ENCODE data around the gene MYG1.
"Not testable (repeated sequence)": the region's sequence is repeated elsewhere in the genome, so short reads cannot be mapped to it uniquely, and the experiment has no call there.

Gene MYG1

DNA sequence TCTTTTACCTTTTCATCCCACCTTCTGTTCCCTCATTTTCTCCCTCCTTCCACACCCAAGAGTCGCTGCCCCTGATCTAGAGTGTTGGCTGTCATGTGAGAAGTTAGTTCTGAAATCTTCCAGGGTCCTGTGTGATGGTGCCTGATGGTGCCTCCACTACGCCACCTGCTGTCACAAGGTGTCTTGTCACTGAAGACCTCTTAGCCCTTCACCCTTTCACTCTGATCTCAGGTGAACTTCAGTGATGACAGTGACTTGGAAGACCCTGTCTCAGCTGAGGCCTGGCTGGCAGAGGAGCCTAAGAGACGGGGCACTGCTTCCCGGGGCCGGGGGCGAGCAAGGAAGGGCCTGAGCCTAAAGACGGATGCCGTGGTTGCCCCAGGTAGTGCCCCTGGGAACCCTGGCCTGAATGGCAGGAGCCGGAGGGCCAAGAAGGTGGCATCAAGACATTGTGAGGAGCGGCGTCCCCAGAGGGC is 11.7 kb upstream of the MYG1 start:
- DNase-seq: peak; percentile 74

DNA sequence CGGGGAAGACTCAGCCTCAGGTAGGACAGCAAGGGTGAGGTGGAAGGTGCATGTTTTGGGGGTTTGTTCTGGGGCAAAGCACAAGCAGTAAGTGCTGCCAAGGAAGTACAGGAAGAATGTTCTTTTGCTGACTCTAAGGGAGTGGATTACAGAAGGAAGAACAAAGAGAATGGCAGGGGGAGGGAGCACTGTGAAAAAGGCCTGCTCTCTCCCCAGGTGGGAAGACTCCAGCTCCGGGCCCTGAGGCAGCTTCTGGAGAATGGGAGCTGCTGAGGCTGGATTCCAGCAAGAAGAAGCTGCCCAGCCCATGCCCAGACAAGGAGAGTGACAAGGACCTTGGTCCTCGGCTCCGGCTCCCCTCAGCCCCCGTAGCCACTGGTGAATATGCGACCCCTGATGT is 11.2 kb upstream of the MYG1 start:
- DNase-seq: no peak

DNA sequence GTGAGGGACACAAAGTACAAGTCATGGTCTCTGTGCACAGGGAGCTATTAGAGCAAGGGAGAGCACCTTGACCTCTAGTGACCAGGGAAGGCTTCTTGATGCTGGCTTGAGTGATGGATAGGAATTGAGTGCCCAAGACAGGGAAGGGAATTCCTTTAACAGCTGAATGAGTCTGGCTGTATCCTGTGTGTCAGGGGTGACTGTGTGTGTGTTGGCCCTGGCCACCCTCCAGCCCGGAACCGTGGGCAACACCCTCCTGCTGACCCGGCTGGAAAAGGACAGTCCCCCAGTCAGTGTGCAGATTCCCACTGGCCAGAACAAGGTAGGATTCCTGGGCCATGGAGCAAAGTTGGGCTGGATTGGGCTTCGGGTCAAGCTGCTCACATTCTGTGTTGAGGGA is 9.6 kb upstream of the MYG1 start:
- DNase-seq: no peak

DNA sequence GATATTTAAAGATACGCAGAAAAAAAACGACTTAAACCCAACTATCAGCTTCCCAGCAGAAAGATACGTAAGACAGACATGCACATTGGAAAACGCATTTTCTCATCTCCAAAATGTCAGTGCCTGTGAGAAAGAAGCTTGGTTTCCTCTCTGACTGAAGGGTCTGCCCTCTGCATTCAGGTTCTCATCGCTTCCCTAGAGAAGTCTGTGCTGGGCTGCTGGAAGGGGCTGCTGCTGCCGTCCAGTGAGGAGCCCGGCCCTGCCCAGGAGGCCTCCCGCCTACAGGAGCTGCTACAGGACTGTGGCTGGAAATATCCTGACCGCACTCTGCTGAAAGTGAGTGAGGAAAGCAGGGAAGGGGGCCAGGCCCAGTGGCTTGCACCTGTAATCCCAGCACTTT is 8.8 kb upstream of the MYG1 start:
- DNase-seq: no peak

DNA sequence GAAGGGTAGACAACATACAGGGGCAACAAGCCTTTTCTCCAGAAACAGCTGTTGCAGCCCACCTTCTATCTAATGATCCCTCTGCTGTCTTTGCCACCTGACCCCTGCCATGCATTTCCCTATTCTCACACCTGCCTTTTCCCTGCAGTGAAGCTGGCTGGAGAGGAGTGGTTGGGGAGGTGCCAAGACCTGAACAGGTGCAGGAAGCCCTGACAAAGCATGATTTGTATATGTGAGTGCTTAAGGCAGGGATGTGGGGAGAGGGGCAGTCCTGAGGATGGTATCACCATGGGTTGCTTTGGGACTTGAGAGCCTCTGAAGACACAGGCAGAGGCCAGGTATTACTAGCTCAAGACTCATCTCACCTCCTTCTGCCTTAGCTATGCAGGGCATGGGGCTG is 7.1 kb upstream of the MYG1 start:
- DNase-seq: no peak

DNA sequence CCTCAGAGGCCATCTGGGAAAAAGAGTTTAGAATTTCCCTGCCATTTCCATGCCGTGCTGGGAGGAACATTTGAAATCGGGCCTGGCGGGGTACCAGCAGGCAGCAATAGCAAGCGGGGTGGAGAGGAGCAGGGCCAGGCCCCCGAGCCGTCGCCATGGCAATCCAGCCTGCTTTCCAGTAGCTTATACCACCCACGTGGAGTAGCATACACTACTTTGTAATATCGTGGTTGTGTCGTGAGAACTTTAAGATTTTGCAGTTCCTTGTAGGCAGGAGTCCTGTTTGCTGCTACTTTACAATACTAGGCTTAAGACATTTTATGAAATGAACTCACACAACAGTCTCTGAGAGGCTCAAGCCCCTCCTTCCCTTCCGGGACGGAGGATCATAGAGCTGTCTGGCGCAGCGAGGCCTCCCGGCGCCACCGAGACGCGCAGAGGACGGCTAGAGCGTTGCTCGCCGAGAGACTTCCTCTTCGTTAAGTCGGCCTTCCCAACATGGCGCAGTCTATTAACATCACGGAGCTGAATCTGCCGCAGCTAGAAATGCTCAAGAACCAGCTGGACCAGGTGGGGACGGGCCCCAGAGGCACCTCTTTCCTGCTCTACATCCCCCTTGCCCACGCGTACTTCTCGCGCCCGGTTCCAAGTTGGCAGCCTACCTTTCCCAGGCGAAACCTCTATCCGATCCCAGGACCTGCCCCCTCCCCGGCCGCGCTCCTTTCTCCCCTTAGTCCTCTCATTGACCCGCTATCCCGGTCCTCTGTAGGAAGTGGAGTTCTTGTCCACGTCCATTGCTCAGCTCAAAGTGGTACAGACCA is 4.2 kb upstream of the MYG1 start, which contains the start of gene PFDN5:
Gene PFDN5 (plus strand): TSS at position 473 of the 821 bp plus-strand sequence. CDS start 26 bp downstream, at position 499.
- peak; percentile 82 for DNase-seq

DNA sequence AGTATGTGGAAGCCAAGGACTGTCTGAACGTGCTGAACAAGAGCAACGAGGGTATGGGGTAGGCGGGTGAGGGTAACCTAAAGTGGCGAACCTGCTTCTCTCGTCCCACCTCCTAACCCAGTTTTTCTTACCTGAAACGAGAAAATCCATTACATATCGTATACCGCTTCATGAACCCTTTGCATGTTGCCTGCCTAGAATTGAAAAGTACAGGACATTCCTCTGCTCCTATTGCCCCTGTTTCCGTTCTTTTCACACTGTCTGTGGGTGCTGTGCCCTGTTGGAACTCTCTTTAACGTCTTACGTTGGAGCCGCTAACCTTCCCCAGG is 3.6 kb upstream of the MYG1 start:
- no peak for DNase-seq

DNA sequence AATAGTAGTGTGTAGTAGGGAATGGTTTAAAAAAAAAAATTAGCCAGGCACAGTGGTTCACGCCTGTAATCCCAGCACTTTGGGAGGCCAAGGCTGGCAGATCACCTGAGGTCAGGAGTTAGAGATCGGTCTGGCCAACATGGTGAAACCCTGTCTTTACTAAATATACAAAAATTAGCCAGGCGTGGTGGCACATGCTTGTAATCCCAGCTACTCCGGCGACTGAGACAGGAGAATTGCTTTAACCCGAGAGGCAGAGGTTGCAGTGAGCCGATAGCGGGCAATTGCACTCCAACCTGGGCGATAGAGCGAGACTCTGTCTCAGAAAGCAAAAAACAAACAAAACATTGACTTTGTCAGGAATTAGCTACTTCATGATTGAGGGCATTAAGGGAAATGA is 2.4 kb upstream of the MYG1 start:
- DNase-seq: not testable (repeated sequence)

DNA sequence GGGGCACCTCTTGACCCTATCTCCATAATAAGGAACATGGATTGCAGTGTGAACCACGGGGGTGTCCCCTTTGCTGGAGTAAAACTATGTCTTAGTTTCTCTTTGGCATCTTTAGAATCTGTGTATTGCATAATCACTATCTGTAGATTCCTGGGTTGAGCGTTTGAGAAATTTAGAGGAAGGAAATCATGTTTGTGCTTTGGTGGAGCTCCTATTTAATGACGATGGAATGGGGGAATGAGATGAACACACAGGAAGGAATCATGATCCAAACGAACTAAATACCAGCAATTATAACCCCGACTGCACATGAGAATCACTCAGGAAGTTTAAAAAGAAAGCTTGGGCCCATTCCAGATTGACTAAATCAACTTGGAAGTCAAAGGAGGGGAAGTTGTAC is 1.3 kb upstream of the MYG1 start:
- DNase-seq: no peak

DNA sequence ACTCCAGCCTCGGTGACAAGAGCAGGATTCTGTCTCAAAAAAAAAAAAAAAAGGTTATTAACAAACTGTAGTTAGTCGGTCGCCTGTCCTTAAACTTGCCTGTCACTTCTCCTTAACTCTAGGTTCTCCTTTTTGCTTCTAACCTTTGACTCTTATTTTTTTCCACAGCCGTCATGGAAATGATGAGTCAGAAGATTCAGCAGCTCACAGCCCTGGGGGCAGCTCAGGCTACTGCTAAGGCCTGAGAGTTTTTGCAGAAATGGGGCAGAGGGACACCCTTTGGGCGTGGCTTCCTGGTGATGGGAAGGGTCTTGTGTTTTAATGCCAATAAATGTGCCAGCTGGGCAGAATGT is 418 bp upstream of the MYG1 start:
- no peak for DNase-seq

DNA sequence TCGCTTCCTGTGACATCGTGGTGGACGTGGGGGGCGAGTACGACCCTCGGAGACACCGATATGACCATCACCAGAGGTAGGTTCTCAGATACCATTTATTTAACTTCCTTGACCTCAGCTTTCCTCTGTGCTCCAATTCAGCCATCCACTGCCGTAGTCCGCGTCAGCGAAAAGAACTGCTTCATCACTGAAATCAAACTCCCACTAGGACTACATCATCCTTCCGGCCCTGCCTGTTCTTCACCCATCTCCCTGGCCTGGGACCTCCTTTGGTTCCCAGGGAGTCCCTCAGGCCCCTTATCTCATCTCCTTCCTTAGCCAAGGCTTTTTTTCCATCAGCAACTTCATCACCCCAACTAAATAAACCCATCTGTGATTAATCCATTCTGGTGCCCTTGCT is 692 bp downstream of the MYG1 start:
- no peak for DNase-seq

DNA sequence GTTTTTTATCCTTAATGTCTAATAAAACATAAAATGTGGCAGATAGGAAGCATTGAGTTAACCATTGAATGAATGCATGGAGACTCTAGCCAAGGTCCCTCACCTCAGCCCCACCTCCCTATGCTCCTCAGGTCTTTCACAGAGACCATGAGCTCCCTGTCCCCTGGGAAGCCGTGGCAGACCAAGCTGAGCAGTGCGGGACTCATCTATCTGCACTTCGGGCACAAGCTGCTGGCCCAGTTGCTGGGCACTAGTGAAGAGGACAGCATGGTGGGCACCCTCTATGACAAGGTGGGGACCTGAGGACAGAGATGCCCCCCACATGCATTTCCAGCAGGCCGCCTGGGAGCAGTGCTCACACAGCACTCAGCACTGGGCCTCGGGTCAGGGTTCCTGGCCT is 3.4 kb downstream of the MYG1 start:
- no peak for DNase-seq

DNA sequence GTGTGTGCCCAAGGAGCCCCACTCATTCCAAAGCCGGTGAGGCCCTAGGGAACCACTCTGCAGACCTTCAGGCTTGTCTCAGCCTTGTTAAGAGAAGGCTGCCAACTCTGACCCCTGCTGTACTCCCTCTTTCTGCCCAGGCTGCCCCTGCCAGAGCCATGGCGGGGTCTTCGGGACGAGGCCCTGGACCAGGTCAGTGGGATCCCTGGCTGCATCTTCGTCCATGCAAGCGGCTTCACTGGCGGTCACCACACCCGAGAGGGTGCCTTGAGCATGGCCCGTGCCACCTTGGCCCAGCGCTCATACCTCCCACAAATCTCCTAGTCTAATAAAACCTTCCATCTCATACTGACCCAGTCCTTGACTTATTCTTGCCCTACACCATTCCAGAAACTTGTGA is 7.3 kb downstream of the MYG1 start:
- no peak for DNase-seq

DNA sequence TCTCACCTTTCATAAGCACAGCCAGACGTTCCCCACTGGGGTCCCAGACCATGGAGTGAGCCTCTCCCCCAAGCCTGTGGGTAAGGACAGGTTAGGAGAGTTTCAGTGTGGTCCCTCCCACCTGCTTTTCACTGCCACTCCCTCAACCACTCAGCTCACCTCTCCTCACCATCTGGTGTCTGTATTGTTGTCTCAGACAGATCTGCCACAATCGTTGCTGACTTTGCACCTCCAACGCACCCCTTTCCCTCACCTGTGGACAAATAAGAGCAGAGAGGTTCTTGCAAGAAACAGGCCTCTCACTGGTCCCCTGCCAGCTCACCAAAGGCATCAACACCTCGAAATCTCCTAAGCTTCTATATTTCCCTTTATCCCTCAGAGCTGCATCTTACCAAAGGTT is 8.8 kb downstream of the MYG1 start:
- DNase-seq: no peak

DNA sequence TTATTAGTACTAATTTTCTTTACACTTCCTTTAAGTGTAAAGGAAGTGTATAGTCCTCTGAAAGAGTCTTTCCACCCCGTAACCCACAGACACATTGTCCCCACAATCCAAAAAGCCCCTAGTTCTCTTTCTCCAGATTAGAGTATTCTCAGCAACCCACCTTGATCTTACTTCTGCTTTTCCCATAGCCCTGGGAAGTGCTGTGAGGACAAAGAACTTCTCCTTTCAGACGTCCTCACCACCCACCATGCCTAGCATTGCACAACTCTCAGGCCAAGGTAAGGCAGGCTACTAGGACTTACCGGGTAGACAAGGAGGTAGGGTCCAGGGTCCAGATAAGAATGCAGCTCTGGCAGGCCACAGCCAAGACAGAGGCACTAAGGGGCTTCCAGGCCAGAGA is 14.5 kb downstream of the MYG1 start:
- no peak for DNase-seq

DNA sequence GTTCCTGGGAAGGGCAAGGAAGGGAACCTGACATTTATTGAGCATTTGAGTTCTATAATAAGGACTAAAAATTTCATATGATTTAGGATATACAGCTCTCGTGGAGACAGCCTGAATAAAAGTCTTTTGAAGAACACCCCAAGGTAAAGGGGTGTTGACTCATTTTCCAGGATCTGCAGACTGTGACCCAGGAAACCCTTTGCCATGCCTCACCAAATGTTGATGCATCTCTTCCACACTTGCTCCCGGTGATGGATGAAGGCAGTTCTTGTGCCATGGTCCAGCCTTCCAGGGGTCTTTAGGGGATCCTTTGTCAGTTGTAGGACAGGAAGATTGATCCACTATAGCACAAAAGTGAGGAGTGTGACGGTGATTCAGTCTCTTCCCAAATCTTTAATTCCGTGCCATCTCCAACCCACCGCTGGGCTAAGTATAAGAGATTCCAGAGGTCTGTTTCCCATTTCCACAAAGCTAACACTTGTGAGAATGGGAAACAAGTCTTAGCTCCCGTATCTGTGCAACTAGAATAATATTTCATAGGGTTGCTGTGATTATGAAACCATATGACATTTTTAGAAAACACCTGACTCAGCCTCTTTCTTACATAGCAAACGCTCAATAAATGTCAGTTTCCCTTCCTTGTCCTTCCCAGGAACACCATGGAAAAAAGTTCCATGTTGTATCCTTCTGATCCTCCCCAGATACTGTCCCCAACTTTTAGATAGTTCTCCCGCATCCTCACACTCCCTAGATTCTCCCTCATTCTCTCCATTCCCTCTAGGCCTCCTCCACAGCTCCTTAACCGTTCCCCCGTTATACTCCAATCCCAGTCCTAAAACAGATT is 21.1 kb downstream of the MYG1 start:
- DNase-seq: no peak

DNA sequence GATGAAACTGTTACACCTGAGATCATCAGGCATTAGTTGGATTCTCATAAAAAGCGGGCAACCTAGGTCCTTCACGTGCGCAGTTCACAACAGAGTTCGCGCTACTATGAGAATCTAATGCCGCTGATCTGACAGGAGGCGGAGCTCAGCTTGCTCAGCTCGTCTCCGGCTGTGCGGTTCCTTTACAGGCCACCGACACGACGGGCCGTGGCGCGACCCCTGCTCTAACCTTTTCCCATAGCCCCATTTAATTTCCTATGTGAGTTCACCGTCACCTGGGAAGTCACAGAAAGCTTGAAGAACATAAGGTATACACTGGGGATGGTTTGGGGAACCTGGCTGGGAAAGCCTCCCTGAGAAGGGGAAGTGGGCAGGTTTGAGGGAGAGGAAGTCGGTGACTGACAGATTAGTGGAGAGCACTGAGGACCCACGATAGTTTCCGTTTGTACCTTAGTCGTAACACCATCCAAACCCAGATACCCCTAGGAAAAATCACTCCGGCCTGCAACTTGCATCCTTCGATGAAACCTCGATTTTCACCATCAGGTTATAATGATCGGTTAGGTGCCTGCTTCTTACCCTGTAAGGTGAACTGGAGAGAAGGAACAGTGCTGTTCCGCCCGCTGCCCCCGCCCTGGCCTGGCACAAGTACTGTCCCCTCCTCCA is 24.8 kb downstream of the MYG1 start:
- DNase-seq: peak; percentile 64

DNA sequence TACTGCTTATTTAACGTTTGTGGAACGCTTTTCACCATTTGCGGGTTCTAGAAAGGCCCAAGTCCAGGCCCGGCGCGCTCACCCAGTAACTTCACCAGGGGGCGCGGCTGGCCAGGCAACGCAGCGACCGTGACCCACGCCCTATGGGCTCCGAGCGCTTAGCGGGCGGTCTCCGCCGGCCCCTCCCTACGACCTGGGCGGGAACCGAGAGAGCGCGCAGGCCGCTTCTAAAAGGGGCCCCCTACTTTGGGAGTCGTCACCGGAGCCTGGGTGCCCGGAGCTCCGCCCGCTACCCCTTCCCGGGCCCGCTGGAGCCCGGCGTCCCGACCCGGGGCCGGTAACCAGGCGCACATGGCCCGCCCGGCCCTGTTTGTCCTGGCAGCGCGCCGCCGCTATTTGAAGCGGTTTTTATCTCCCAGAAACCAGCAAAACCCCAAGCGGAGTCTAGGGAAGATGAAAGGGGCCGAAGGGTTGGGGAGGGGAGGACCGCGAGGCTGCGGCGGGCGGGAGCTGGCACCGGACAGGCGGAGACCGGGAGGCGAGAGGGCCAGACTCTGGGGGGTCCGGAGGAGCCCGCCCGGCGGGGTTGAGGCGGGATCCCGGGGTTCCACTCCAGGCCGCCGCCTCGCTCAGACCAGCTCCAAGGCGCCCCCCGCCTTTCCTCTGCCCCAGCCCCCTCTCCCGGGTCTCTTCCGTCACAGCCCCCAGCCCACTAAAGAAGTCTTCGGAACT is 25.4 kb downstream of the MYG1 start:
- DNase-seq: peak; percentile 84

DNA sequence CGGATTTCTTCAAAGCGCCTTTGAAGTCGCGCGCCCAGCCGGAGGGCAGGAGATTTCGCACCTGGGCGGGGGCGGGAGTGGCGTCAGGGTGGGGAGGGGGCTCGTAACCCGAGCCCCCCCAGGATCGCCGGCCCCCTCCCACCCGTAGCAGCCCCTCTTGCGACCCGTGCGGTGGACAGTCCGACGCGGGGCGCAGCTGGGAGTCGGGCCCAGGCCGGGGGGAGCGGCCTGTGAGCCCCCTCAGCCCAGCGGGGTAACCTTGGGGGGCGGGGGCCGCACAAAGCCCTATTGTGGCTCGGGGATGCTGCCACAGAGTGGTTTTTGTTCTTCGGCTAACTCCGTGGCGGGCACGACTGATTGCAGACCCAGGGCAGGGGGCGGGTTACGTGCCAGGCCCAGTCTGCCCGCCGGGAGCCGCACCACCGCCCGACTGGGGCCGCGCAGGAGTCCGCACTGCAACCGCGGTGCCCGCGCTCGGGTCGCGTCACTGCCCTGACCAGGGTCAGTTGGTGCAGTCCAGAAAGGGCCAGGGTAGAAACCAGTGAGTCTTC is 26.1 kb downstream of the MYG1 start:
- peak; percentile 35 for DNase-seq

DNA sequence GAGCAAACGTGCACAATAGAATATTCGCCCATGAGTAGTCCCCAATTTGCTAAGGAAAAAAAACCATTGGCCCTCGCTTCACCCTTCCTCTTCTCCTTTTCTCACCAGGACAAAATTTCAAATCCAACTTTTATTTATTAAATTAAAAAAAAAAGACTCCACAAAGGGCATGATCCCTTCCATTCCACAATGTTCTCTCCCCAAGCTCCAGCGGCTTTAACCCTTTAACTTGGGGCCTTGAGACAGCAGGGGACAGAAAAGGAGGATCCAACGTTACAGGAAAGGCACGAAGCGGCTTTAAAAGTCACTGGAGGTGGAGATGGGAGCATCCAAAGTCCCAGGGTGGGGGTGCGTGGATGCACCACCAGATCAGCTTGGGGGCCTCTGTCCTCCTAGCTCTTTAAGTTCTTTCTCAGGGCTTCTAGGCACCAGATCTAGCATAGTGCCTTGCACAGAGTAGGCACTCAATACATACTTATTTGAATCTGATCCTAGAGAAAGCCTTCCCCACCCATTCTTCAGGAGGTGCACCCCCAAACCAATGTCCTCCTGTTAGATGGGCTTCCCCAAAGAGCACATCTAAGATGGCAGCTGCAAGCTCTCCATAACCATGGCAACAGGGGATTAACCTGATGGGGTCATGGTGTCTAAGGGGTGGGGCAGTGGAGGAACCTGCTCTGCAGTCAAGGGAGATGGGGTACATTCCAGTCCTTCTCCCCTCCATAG is 27.1 kb downstream of the MYG1 start:
- no peak for DNase-seq

DNA sequence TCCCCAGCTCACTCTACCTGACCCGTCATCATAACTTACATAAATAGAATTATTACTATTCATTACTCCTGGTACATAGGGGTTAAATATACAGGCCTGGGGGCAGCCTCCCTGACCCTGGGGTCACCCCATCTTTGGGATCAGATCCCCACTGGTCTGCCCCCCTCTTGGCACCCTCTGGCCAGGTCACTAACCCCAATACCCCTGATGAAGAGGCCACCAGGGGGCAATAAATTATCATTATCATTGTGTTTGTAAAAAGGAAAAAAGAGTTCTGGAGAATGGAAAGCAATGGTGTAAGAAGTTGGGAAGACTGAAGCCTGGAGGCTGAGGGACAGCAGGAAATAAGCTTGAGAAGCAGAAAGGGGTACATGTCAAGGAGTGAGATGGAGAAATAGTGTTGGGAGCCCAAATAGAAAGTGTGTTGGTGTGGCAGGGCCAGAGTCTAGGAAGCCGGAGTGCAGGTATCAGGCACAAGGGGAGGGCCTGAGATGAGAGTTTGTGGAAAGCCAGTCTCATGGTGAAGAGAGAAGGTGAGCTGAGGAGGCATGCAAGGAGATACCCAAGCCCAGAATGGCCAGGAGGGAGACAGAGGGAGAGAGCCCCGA is 28.0 kb downstream of the MYG1 start:
- no peak for DNase-seq

DNA sequence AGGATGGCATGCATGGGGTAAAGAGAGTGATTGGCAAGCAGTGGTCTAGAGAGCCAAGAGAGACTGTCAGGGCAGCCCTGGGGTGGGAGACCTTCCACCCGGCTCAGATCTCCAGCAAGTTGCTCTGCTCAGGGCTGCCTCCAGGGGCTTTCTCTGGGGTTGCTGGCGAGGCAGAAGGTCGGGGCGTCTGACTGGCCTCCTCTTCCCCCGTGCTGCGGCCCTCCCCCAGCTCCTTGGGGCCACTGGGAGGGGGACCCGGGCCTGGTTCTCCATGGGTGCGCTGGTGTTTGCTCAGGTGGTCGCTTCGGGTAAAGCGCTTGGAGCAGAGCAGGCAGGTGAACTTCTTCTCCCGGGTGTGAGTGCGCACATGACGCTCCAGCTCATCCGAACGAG is 28.5 kb downstream of the MYG1 start:
- DNase-seq: no peak

All from activated T-cell treated with anti-CD3 and anti-CD28 coated beads, Interleukin-2, amount 50 U/mL, for 1 hour (primary cell).